Measurements from ENCODE around the gene STAC2. TPM values are rescaled to one million over a fixed set of nuclear protein-coding genes. Genes with fewer than 3 reads are reported as not detected.

Gene STAC2
- total and polyA plus RNA-seq, 9 of the 15 experiments (the other 6 are each of a cell fraction or from before 2014, with no cell fraction given), result not detected

DNA sequence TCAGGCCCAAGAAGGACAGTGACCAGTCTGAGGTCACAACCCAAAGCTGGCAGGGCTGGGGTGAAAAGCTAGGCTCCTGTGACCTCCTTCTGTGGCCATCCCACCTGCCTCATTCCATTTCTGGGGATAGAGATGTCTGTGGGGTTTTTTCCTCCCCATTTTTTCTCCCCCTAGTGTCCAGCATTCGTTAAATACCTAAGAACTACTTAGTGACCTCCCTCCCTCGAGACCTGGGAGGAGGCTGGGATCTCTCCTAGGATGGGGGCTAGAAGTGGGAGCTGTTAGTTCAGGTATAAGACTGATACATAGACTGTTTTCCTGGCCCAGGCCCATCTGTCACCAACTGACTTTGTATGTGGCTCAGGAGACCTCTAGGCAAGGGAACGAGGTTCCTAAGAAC is 20.5 kb upstream of the STAC2 start:
- H3K9me1 ChIP-seq (ENCODE audit: control insufficient read depth, insufficient read depth, low read length), result no peaks in the 10 kb centered on the region
- ATAC-seq (peak; percentile 18; the same call in 1 of the 3 replicates), DNase-seq (ENCODE audit: extremely low read depth in 1 of 4, low spot score in 3 of 4) (peak; percentile 24 to 39 (median 34)), FAIRE-seq (peak; percentile 59)
- no peak overlapping the region for H3K4me2 ChIP-seq (ENCODE audit: insufficient read depth, low read length)
- WGBS (ENCODE audit: insufficient coverage, low coverage, missing lambda C conversion rate), result 31% methylated on average over 3 of the region's 3 CpGs
- BruUV-seq (replicated peaks), result no TSS peak
- no peaks in the 10 kb centered on the region for H3K36me3 ChIP-seq (ENCODE audit: control insufficient read depth, insufficient read depth, low read length)
- no peaks in the 10 kb centered on the region for H3K79me2 ChIP-seq (ENCODE audit: control insufficient read depth, insufficient read depth, low read length)
- no peak overlapping the region for H3K27ac ChIP-seq (ENCODE audit: extremely low read depth, low read depth, low read length)
- TF ChIP-seq, protein P1, sequence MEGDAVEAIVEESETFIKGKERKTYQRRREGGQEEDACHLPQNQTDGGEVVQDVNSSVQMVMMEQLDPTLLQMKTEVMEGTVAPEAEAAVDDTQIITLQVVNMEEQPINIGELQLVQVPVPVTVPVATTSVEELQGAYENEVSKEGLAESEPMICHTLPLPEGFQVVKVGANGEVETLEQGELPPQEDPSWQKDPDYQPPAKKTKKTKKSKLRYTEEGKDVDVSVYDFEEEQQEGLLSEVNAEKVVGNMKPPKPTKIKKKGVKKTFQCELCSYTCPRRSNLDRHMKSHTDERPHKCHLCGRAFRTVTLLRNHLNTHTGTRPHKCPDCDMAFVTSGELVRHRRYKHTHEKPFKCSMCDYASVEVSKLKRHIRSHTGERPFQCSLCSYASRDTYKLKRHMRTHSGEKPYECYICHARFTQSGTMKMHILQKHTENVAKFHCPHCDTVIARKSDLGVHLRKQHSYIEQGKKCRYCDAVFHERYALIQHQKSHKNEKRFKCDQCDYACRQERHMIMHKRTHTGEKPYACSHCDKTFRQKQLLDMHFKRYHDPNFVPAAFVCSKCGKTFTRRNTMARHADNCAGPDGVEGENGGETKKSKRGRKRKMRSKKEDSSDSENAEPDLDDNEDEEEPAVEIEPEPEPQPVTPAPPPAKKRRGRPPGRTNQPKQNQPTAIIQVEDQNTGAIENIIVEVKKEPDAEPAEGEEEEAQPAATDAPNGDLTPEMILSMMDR (IDR thresholded peaks at IDR 0.05 in 2 of 3, conservative IDR thresholded peaks at IDR 0.05 in 1 of 3; ENCODE audit: insufficient read depth in 2 of 3, low read depth in 1 of 3, low read length in 3 of 3), result peak in 2 of 3 experiments; percentile 12 to 37; a peak in 2 of 6 replicates
- TF ChIP-seq, protein P2, sequence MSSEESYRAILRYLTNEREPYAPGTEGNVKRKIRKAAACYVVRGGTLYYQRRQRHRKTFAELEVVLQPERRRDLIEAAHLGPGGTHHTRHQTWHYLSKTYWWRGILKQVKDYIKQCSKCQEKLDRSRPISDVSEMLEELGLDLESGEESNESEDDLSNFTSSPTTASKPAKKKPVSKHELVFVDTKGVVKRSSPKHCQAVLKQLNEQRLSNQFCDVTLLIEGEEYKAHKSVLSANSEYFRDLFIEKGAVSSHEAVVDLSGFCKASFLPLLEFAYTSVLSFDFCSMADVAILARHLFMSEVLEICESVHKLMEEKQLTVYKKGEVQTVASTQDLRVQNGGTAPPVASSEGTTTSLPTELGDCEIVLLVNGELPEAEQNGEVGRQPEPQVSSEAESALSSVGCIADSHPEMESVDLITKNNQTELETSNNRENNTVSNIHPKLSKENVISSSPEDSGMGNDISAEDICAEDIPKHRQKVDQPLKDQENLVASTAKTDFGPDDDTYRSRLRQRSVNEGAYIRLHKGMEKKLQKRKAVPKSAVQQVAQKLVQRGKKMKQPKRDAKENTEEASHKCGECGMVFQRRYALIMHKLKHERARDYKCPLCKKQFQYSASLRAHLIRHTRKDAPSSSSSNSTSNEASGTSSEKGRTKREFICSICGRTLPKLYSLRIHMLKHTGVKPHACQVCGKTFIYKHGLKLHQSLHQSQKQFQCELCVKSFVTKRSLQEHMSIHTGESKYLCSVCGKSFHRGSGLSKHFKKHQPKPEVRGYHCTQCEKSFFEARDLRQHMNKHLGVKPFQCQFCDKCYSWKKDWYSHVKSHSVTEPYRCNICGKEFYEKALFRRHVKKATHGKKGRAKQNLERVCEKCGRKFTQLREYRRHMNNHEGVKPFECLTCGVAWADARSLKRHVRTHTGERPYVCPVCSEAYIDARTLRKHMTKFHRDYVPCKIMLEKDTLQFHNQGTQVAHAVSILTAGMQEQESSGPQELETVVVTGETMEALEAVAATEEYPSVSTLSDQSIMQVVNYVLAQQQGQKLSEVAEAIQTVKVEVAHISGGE (CRISPR knock-in tag; IDR thresholded peaks at IDR 0.05), result no peak
- ChIA-PET CTCF (ENCODE audit: low intra/inter-chr PET ratio) (no interaction called here), POLR2A (interaction anchor here (0.5 to 1.6 kb wide), 4 partner anchors 8 to 321 kb away, joined by 3 to 5 read pairs (median 3); no protein-coding TSS in a partner anchor)
- in situ Hi-C loops (cut with MboI), result no loop called here
- no peaks in the 10 kb centered on the region for H4K20me1 ChIP-seq (replicated peaks; ENCODE audit: control insufficient read depth, insufficient read depth, low read length)
- peaks cover 2 to 8% of the 10 kb centered on the region in 2 experiments; a peak in 3 of 5 replicates for H3K4me1 ChIP-seq (replicated peaks in 1 of 2; ENCODE audit: control insufficient read depth in 2 of 2, insufficient read depth in 2 of 2, low read length in 2 of 2)
- no peak overlapping the region for H3K4me3 ChIP-seq
- no peaks in the 10 kb centered on the region for H3K9me3 ChIP-seq (replicated peaks; ENCODE audit: control insufficient read depth, insufficient read depth, low read depth, low read length)
- no peak overlapping the region; a peak in 1 of 4 replicates for H3K9ac ChIP-seq (ENCODE audit: insufficient read depth in 1 of 2, low read depth in 2 of 2, low read length in 2 of 2)
- H3K27me3 ChIP-seq (ENCODE audit: control insufficient read depth in 2 of 2, insufficient read depth in 2 of 2, low read length in 2 of 2), result no peaks in the 10 kb centered on the region
- intact Hi-C loops (cut with micrococcal nuclease), result loop anchor here (10.0 kb wide), 1 partner anchor 91 kb away; the partner anchor contains the start of gene PLXDC1
- H2AFZ ChIP-seq (ENCODE audit: low read depth, low read length), result no peak overlapping the region

All from K562 (cell line).